ENCODE results near the gene TP73.

Gene TP73

GRCh38 chr1:3680488-3681230 lies 28.3 kb downstream of the TP73 start:
- Histone ChIP-seq H3K4me3 (ENCODE audit: insufficient read depth, low read depth, low read length) (no peak overlapping the region), H3K36me3 (ENCODE audit: control insufficient read depth, insufficient read depth, low read length) (no peaks in the 10 kb centered on the region), H3K9me3 (ENCODE audit: control insufficient read depth, low read length) (no peaks in the 10 kb centered on the region), H3K4me1 (ENCODE audit: control insufficient read depth, insufficient read depth, low read length) (no peaks in the 10 kb centered on the region), H3K27me3 (ENCODE audit: control insufficient read depth, insufficient read depth, low read length, poor library complexity, severe bottlenecking) (peaks cover 28% of the 10 kb centered on the region), H3K27ac (ENCODE audit: insufficient read depth, low read depth, low read length, poor library complexity, severe bottlenecking) (no peak overlapping the region)
- WGBS, 2 experiments: 81 to 85% methylated on average over 20 of the region's 20 CpGs

GRCh38 chr1:3681231-3681897 lies 29.0 kb downstream of the TP73 start:
- H3K27me3 ChIP-seq (ENCODE audit: control insufficient read depth, insufficient read depth, low read length, poor library complexity, severe bottlenecking): peaks cover 33% of the 10 kb centered on the region
- no peaks in the 10 kb centered on the region for H3K36me3 ChIP-seq (ENCODE audit: control insufficient read depth, insufficient read depth, low read length)
- WGBS, 2 experiments: 89 to 90% methylated on average over 19 of the region's 19 CpGs
- no peak overlapping the region for H3K4me3 ChIP-seq (ENCODE audit: insufficient read depth, low read depth, low read length)
- no peaks in the 10 kb centered on the region for H3K9me3 ChIP-seq (ENCODE audit: control insufficient read depth, low read length)
- H3K27ac ChIP-seq (ENCODE audit: insufficient read depth, low read depth, low read length, poor library complexity, severe bottlenecking): no peak overlapping the region
- H3K4me1 ChIP-seq (ENCODE audit: control insufficient read depth, insufficient read depth, low read length): no peaks in the 10 kb centered on the region

GRCh38 chr1:3681898-3682806 lies 29.8 kb downstream of the TP73 start:
- Histone ChIP-seq H3K4me1 (ENCODE audit: control insufficient read depth, insufficient read depth, low read length) (no peaks in the 10 kb centered on the region), H3K36me3 (ENCODE audit: control insufficient read depth, insufficient read depth, low read length) (no peaks in the 10 kb centered on the region), H3K27me3 (ENCODE audit: control insufficient read depth, insufficient read depth, low read length, poor library complexity, severe bottlenecking) (peaks cover 33% of the 10 kb centered on the region), H3K4me3 (ENCODE audit: insufficient read depth, low read depth, low read length) (no peak overlapping the region), H3K27ac (ENCODE audit: insufficient read depth, low read depth, low read length, poor library complexity, severe bottlenecking) (no peak overlapping the region), H3K9me3 (ENCODE audit: control insufficient read depth, low read length) (no peaks in the 10 kb centered on the region)
- WGBS, 2 experiments: 89 to 90% methylated on average over 27 of the region's 27 CpGs

GRCh38 chr1:3683197-3683596 lies 30.9 kb downstream of the TP73 start:
- H3K27ac ChIP-seq (ENCODE audit: insufficient read depth, low read depth, low read length, poor library complexity, severe bottlenecking): no peak overlapping the region
- WGBS, 2 experiments: 95 to 97% methylated on average over 1 of the region's 1 CpG
- no peaks in the 10 kb centered on the region for H3K9me3 ChIP-seq (ENCODE audit: control insufficient read depth, low read length)
- H3K4me1 ChIP-seq (ENCODE audit: control insufficient read depth, insufficient read depth, low read length): peaks cover 3% of the 10 kb centered on the region
- H3K27me3 ChIP-seq (ENCODE audit: control insufficient read depth, insufficient read depth, low read length, poor library complexity, severe bottlenecking): peaks cover 37% of the 10 kb centered on the region
- no peaks in the 10 kb centered on the region for H3K36me3 ChIP-seq (ENCODE audit: control insufficient read depth, insufficient read depth, low read length)
- no peak overlapping the region for H3K4me3 ChIP-seq (ENCODE audit: insufficient read depth, low read depth, low read length)

- 8% methylated on average over 26 of the region's 26 CpGs for WGBS, 2 experiments
- no peaks in the 10 kb centered on the region for H3K9me3 ChIP-seq (ENCODE audit: control insufficient read depth, low read length)
- peaks cover 11% of the 10 kb centered on the region for H3K4me1 ChIP-seq (ENCODE audit: control insufficient read depth, insufficient read depth, low read length)
- H3K4me3 ChIP-seq (ENCODE audit: insufficient read depth, low read depth, low read length): no peak overlapping the region
- no peak overlapping the region for H3K27ac ChIP-seq (ENCODE audit: insufficient read depth, low read depth, low read length, poor library complexity, severe bottlenecking)
- H3K27me3 ChIP-seq (ENCODE audit: control insufficient read depth, insufficient read depth, low read length, poor library complexity, severe bottlenecking): peaks cover 45% of the 10 kb centered on the region
- H3K36me3 ChIP-seq (ENCODE audit: control insufficient read depth, insufficient read depth, low read length): no peaks in the 10 kb centered on the region
These were observed 31.7 kb downstream of the TP73 start for GRCh38 chr1:3683992-3684391.

- H3K4me1 ChIP-seq (ENCODE audit: control insufficient read depth, insufficient read depth, low read length): peaks cover 16% of the 10 kb centered on the region
- H3K4me3 ChIP-seq (ENCODE audit: insufficient read depth, low read depth, low read length): no peak overlapping the region
- H3K9me3 ChIP-seq (ENCODE audit: control insufficient read depth, low read length): no peaks in the 10 kb centered on the region
- H3K27me3 ChIP-seq (ENCODE audit: control insufficient read depth, insufficient read depth, low read length, poor library complexity, severe bottlenecking): peaks cover 50% of the 10 kb centered on the region
- no peak overlapping the region for H3K27ac ChIP-seq (ENCODE audit: insufficient read depth, low read depth, low read length, poor library complexity, severe bottlenecking)
- WGBS, 2 experiments: 88 to 90% methylated on average over 14 of the region's 14 CpGs
- H3K36me3 ChIP-seq (ENCODE audit: control insufficient read depth, insufficient read depth, low read length): no peaks in the 10 kb centered on the region
These were observed 32.9 kb downstream of the TP73 start for GRCh38 chr1:3685222-3685621.

- no peak overlapping the region for H3K4me3 ChIP-seq (ENCODE audit: insufficient read depth, low read depth, low read length)
- H3K27me3 ChIP-seq (ENCODE audit: control insufficient read depth, insufficient read depth, low read length, poor library complexity, severe bottlenecking): peaks cover 50% of the 10 kb centered on the region
- H3K36me3 ChIP-seq (ENCODE audit: control insufficient read depth, insufficient read depth, low read length): no peaks in the 10 kb centered on the region
- H3K9me3 ChIP-seq (ENCODE audit: control insufficient read depth, low read length): no peaks in the 10 kb centered on the region
- WGBS, 2 experiments: 87 to 89% methylated on average over 19 of the region's 19 CpGs
- H3K27ac ChIP-seq (ENCODE audit: insufficient read depth, low read depth, low read length, poor library complexity, severe bottlenecking): no peak overlapping the region
- peaks cover 16% of the 10 kb centered on the region for H3K4me1 ChIP-seq (ENCODE audit: control insufficient read depth, insufficient read depth, low read length)
These were observed 33.6 kb downstream of the TP73 start for GRCh38 chr1:3685906-3686305.

GRCh38 chr1:3687504-3687903 lies 35.2 kb downstream of the TP73 start:
- 66 to 67% methylated on average over 12 of the region's 12 CpGs for WGBS, 2 experiments
- H3K4me3 ChIP-seq (ENCODE audit: insufficient read depth, low read depth, low read length): no peak overlapping the region
- H3K36me3 ChIP-seq (ENCODE audit: control insufficient read depth, insufficient read depth, low read length): no peaks in the 10 kb centered on the region
- H3K27ac ChIP-seq (ENCODE audit: insufficient read depth, low read depth, low read length, poor library complexity, severe bottlenecking): no peak overlapping the region
- no peaks in the 10 kb centered on the region for H3K9me3 ChIP-seq (ENCODE audit: control insufficient read depth, low read length)
- H3K4me1 ChIP-seq (ENCODE audit: control insufficient read depth, insufficient read depth, low read length): peaks cover 16% of the 10 kb centered on the region
- peaks cover 50% of the 10 kb centered on the region for H3K27me3 ChIP-seq (ENCODE audit: control insufficient read depth, insufficient read depth, low read length, poor library complexity, severe bottlenecking)

GRCh38 chr1:3688356-3689137 lies 36.2 kb downstream of the TP73 start:
- peaks cover 16% of the 10 kb centered on the region for H3K4me1 ChIP-seq (ENCODE audit: control insufficient read depth, insufficient read depth, low read length)
- no peak overlapping the region for H3K4me3 ChIP-seq (ENCODE audit: insufficient read depth, low read depth, low read length)
- no peaks in the 10 kb centered on the region for H3K36me3 ChIP-seq (ENCODE audit: control insufficient read depth, insufficient read depth, low read length)
- H3K9me3 ChIP-seq (ENCODE audit: control insufficient read depth, low read length): no peaks in the 10 kb centered on the region
- 44 to 51% methylated on average over 29 of the region's 29 CpGs for WGBS, 2 experiments
- H3K27me3 ChIP-seq (ENCODE audit: control insufficient read depth, insufficient read depth, low read length, poor library complexity, severe bottlenecking): peaks cover 43% of the 10 kb centered on the region
- H3K27ac ChIP-seq (ENCODE audit: insufficient read depth, low read depth, low read length, poor library complexity, severe bottlenecking): no peak overlapping the region
